ENCODE data around the gene SLC27A3.

The SLC27A3 gene

GRCh38 chr1:153776845-153777370, 1.7 kb downstream of the SLC27A3 start:
- Mint-ChIP-seq H3K36me3 (ENCODE audit: low read depth) (peaks cover 9% of the 10 kb centered on the region), H3K27ac (peak overlapping the region in 1 of 3 experiments; percentile 54), H3K9me3 (no peaks in the 10 kb centered on the region), H3K27me3 (ENCODE audit: low read depth) (peaks cover 10% of the 10 kb centered on the region), H3K4me1 (peaks cover 25% of the 10 kb centered on the region), H3K4me3 (peak overlapping the region; percentile 80 to 87 (median 80))
- no peak for TF ChIP-seq CTCF (IDR thresholded peaks at IDR 0.05; ENCODE audit: unreplicated experiment in 3 of 3)

DNA sequence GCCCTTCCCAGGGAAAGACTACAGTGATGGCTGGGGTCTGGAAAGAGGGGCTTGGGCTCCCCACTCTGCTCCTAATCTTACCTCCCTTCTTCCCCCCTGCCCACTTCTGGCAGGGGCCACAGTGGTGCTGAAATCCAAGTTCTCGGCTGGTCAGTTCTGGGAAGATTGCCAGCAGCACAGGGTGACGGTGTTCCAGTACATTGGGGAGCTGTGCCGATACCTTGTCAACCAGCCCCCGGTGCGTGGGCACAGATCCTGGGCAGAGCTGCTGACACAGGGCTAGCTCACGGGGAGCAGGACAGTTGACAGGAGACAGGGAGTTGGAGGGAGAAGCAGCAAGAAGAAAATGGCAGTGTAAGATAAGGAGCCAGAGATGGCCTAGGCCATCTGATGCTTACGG, 2.4 kb downstream of the SLC27A3 start:
- Mint-ChIP-seq H3K4me3 (peak overlapping the region; percentile 29 to 80 (median 43)), H3K4me1 (peaks cover 25% of the 10 kb centered on the region), H3K9me3 (no peaks in the 10 kb centered on the region), H3K27ac (peak overlapping the region in 2 of 3 experiments; percentile 27 to 48), H3K36me3 (ENCODE audit: low read depth) (peaks cover 9% of the 10 kb centered on the region), H3K27me3 (ENCODE audit: low read depth) (peaks cover 10% of the 10 kb centered on the region)
- TF ChIP-seq CTCF (IDR thresholded peaks at IDR 0.05; ENCODE audit: unreplicated experiment in 3 of 3): no peak

- Mint-ChIP-seq H3K36me3 (ENCODE audit: low read depth) (peaks cover 9% of the 10 kb centered on the region), H3K9me3 (no peaks in the 10 kb centered on the region), H3K4me1 (peaks cover 27% of the 10 kb centered on the region), H3K27me3 (ENCODE audit: low read depth) (peaks cover 10% of the 10 kb centered on the region), H3K27ac (peak overlapping the region in 2 of 3 experiments; percentile 27 to 48), H3K4me3 (peak overlapping the region in 2 of 3 experiments; percentile 3 to 80)
- no peak for TF ChIP-seq CTCF (IDR thresholded peaks at IDR 0.05; ENCODE audit: unreplicated experiment in 3 of 3)
Observed at GRCh38 chr1:153778051-153778823, 3.0 kb downstream of the SLC27A3 start.

DNA sequence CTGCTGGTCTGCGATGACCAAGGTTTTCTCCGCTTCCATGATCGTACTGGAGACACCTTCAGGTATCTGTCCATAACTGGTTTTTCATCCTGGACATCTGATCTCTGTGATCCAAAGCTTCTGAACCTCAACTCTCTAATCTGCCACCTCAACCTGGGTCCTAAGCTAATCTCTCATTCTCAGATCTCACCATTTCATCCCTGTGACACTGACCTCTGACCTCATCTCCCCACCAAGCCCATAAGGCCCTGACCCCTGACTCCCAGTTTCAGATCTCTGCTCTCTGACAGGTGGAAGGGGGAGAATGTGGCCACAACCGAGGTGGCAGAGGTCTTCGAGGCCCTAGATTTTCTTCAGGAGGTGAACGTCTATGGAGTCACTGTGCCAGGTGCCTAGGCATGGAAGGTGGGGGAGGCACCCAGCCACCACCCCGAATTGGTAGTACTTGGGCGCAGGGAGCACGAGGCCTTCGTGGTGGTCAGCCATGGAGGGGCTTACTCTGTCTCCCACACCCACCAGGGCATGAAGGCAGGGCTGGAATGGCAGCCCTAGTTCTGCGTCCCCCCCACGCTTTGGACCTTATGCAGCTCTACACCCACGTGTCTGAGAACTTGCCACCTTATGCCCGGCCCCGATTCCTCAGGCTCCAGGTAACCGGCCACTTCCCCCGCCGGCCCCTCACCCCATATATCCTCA, 3.8 kb downstream of the SLC27A3 start:
- peaks cover 22% of the 10 kb centered on the region for H3K4me1 Mint-ChIP-seq
- H3K9me3 Mint-ChIP-seq: no peaks in the 10 kb centered on the region
- peak overlapping the region in 1 of 3 experiments; percentile 23 for H3K27ac Mint-ChIP-seq
- H3K36me3 Mint-ChIP-seq (ENCODE audit: low read depth): peaks cover 7% of the 10 kb centered on the region
- no peak for TF ChIP-seq CTCF (IDR thresholded peaks at IDR 0.05; ENCODE audit: unreplicated experiment in 3 of 3)
- H3K27me3 Mint-ChIP-seq (ENCODE audit: low read depth): peaks cover 10% of the 10 kb centered on the region
- peak overlapping the region; percentile 3 to 36 (median 17) for H3K4me3 Mint-ChIP-seq

DNA sequence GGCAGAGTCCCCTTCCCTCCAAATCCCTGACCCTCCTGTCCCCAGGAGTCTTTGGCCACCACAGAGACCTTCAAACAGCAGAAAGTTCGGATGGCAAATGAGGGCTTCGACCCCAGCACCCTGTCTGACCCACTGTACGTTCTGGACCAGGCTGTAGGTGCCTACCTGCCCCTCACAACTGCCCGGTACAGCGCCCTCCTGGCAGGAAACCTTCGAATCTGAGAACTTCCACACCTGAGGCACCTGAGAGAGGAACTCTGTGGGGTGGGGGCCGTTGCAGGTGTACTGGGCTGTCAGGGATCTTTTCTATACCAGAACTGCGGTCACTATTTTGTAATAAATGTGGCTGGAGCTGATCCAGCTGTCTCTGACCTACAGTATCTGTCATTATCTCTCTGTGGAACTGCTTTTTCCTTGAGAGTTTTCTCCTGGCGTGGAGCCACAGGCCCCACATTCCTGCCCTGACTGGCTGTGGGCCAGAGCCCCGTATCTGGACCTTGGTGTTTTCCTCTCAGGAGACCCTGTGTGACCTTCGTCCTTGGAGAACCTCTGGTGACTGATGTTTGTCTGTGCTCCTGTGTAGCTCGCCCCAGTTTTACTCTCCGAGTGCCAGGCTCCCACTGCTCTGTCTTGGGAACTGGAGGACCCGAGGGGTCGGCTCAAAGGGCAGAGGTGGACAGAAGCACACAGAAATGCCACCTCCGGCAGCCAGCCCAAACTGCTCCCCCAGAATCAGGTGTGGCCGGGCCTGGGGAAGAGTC, 4.8 kb downstream of the SLC27A3 start:
- H3K9me3 Mint-ChIP-seq: no peaks in the 10 kb centered on the region
- H3K27ac Mint-ChIP-seq: peak overlapping the region in 1 of 3 experiments; percentile 23
- peaks cover 10% of the 10 kb centered on the region for H3K27me3 Mint-ChIP-seq (ENCODE audit: low read depth)
- TF ChIP-seq CTCF (IDR thresholded peaks at IDR 0.05; ENCODE audit: unreplicated experiment in 3 of 3): no peak
- peaks cover 14% of the 10 kb centered on the region for H3K4me1 Mint-ChIP-seq
- peak overlapping the region; percentile 11 to 36 (median 21) for H3K4me3 Mint-ChIP-seq
- H3K36me3 Mint-ChIP-seq (ENCODE audit: low read depth): no peaks in the 10 kb centered on the region
